H9 (cell line): ENCODE data around the gene IRX4. TPM values are rescaled to one million over a fixed set of nuclear protein-coding genes. Genes with fewer than 3 reads are reported as not detected.

ENCODE experiments used
- DNase-seq: peaks from one replicate; pipeline ENCODE4 v3.0.0-alpha.2; 2017
- H2AFZ ChIP-seq: one replicate; pipeline ENCODE4 v1.6.1; 2013; ENCODE audit warnings: mild to moderate bottlenecking, low read length, control low read depth, moderate library complexity
- H2AK5ac ChIP-seq: 2 replicates; pipeline ENCODE4 v1.6.1; 2013; ENCODE audit warnings: low read length, control low read depth, mixed read lengths; ENCODE audit not compliant: insufficient read length
- H2BK120ac ChIP-seq: one replicate; pipeline ENCODE4 v1.6.1; 2013; ENCODE audit warnings: low read depth, mild to moderate bottlenecking, low read length, control low read depth, inconsistent platforms; ENCODE audit not compliant: poor library complexity, severe bottlenecking
- H2BK12ac ChIP-seq: 2 replicates; pipeline ENCODE4 v1.6.1; 2013; ENCODE audit warnings: low read length, control low read depth, mixed read lengths, low read depth; ENCODE audit not compliant: insufficient read length
- H2BK15ac ChIP-seq: 2 replicates; pipeline ENCODE4 v1.6.1; 2013; ENCODE audit warnings: low read depth, low read length, control low read depth
- H2BK20ac ChIP-seq: one replicate; pipeline ENCODE4 v1.6.1; 2013; ENCODE audit warnings: low read depth, mild to moderate bottlenecking, low read length, control low read depth, inconsistent platforms; ENCODE audit not compliant: poor library complexity, severe bottlenecking
- H2BK5ac ChIP-seq: 2 replicates; pipeline ENCODE4 v1.6.1; 2013; ENCODE audit warnings: low read length, control low read depth, mixed read lengths; ENCODE audit not compliant: insufficient read length
- H3K14ac ChIP-seq: 2 replicates; pipeline ENCODE4 v1.6.1; 2013; ENCODE audit warnings: low read length, control low read depth; ENCODE audit not compliant: insufficient read depth
- H3K18ac ChIP-seq: 2 replicates; pipeline ENCODE4 v1.6.1; 2013; ENCODE audit warnings: low read depth, mild to moderate bottlenecking, mixed read lengths, low read length, control low read depth; ENCODE audit not compliant: insufficient read length
- H3K23ac ChIP-seq: 2 replicates; pipeline ENCODE4 v1.6.1; 2013; ENCODE audit warnings: low read length, control low read depth, mixed read lengths, low read depth; ENCODE audit not compliant: insufficient read length
- H3K23me2 ChIP-seq: 2 replicates; pipeline ENCODE4 v1.6.1; 2013; ENCODE audit warnings: low read depth, mild to moderate bottlenecking, mixed read lengths, low read length, control low read depth; ENCODE audit not compliant: insufficient read length, poor library complexity, severe bottlenecking
- H3K27ac ChIP-seq: 2 replicates; pipeline ENCODE4 v1.5.1; 2013; ENCODE audit warnings: low read length, control low read depth, mixed read lengths, low read depth; ENCODE audit not compliant: insufficient read length
- H3K27me3 ChIP-seq: 2 replicates; pipeline ENCODE4 v1.6.1; 2013; ENCODE audit warnings: low read length, control low read depth, inconsistent platforms; ENCODE audit not compliant: insufficient read depth
- H3K4ac ChIP-seq: 2 replicates; pipeline ENCODE4 v1.6.1; 2013; ENCODE audit warnings: low read depth, mild to moderate bottlenecking, control low read depth, inconsistent platforms, low read length, moderate library complexity
- H3K4me1 ChIP-seq: 2 replicates; pipeline ENCODE4 v1.6.1; 2013; ENCODE audit warnings: low read length, control low read depth, inconsistent platforms; ENCODE audit not compliant: insufficient read depth
- H3K4me2 ChIP-seq: 2 replicates; pipeline ENCODE4 v1.6.1; 2013; ENCODE audit warnings: low read length, control low read depth, mixed read lengths; ENCODE audit not compliant: insufficient read length, insufficient read depth
- H3K56ac ChIP-seq: 2 replicates; pipeline ENCODE4 v1.6.1; 2013; ENCODE audit warnings: low read depth, mild to moderate bottlenecking, mixed read lengths, low read length, control low read depth; ENCODE audit not compliant: insufficient read length
- H3K79me1 ChIP-seq: 2 replicates; pipeline ENCODE4 v1.6.1; 2013; ENCODE audit warnings: low read depth, mild to moderate bottlenecking, moderate library complexity, low read length, control low read depth, inconsistent platforms; ENCODE audit not compliant: insufficient read depth, poor library complexity, severe bottlenecking
- H3K79me2 ChIP-seq: 2 replicates; pipeline ENCODE4 v1.6.1; 2013; ENCODE audit warnings: low read length, control low read depth, inconsistent platforms; ENCODE audit not compliant: insufficient read depth
- H3K9ac ChIP-seq: 2 replicates; pipeline ENCODE4 v1.6.1; 2013; ENCODE audit warnings: low read length, control low read depth, mixed read lengths; ENCODE audit not compliant: insufficient read length; ENCODE audit errors: extremely low read depth
- H3K9me3 ChIP-seq: one replicate; pipeline ENCODE4 v1.6.1; 2013; ENCODE audit warnings: low read depth, low read length, inconsistent platforms; ENCODE audit not compliant: control insufficient read depth
- H3T11ph ChIP-seq: one replicate; pipeline ENCODE4 v1.6.1; 2013; ENCODE audit warnings: mild to moderate bottlenecking, low read length, control low read depth, inconsistent platforms
- H4K20me1 ChIP-seq: one replicate; pipeline ENCODE4 v1.6.1; 2013; ENCODE audit not compliant: control insufficient read depth, insufficient read length, insufficient read depth
- H4K5ac ChIP-seq: 2 replicates; pipeline ENCODE4 v1.6.1; 2013; ENCODE audit warnings: low read depth, mild to moderate bottlenecking, mixed read lengths, low read length, control low read depth; ENCODE audit not compliant: insufficient read length
- H4K8ac ChIP-seq: replicated peaks from 2 replicates; pipeline ENCODE4 v1.6.1; 2013; ENCODE audit warnings: low read length, control low read depth, mixed read lengths, low read depth; ENCODE audit not compliant: insufficient read length
- H4K91ac ChIP-seq: 2 replicates; pipeline ENCODE4 v1.6.1; 2013; ENCODE audit warnings: low read depth, mild to moderate bottlenecking, moderate library complexity, mixed read lengths, low read length, control low read depth; ENCODE audit not compliant: insufficient read length
- H3K27ac Mint-ChIP-seq, 3 experiments: 2 replicates in 2 of 3; 3 replicates in 1 of 3; pipeline ENCODE4 v1.8.0; 2020 to 2021; ENCODE audit warnings: mixed read lengths in 3 of 3, mild to moderate bottlenecking in 1 of 3, moderate library complexity in 1 of 3
- H3K27me3 Mint-ChIP-seq: 2 replicates; pipeline ENCODE4 v1.8.0; 2021; ENCODE audit warnings: low read depth, mild to moderate bottlenecking, moderate library complexity, mixed read lengths
- H3K36me3 Mint-ChIP-seq, 3 experiments: 2 replicates in 2 of 3; 3 replicates in 1 of 3; pipeline ENCODE4 v1.8.0; 2020 to 2021; ENCODE audit warnings: low read depth in 3 of 3, mixed read lengths in 3 of 3; ENCODE audit not compliant: insufficient read depth in 1 of 3
- H3K4me1 Mint-ChIP-seq, 2 experiments: 2 replicates each; pipeline ENCODE4 v1.8.0; 2020; ENCODE audit warnings: mixed read lengths in 2 of 2
- H3K4me3 Mint-ChIP-seq, 2 experiments: 2 replicates in 1 of 2; 3 replicates in 1 of 2; pipeline ENCODE4 v1.8.0; 2020 to 2021; ENCODE audit warnings: mild to moderate bottlenecking in 2 of 2, mixed read lengths in 2 of 2, moderate library complexity in 1 of 2
- H3K9me3 Mint-ChIP-seq, 2 experiments: 2 replicates in 1 of 2; 3 replicates in 1 of 2; pipeline ENCODE4 v1.8.0; 2020; ENCODE audit warnings: mild to moderate bottlenecking in 2 of 2, mixed read lengths in 2 of 2, moderate library complexity in 1 of 2
- WGBS: extraction: QIAGEN DNeasy Blood & Tissue Kit; methylation state at CpG from one replicate; pipeline ENCODE4 v1.1.7; 2013; ENCODE audit warnings: missing lambda C conversion rate, low lambda C conversion rate, mixed read lengths; ENCODE audit not compliant: insufficient read length; ENCODE audit errors: extremely low coverage; 5-methylcytosine and 5-hydroxymethylcytosine counted together
- total RNA-seq: library from RNA; stranded (reverse); gene quantifications from 2 replicates; pipeline ENCODE4 v1.2.1, GENCODE V29; 2021
- TF ChIP-seq, protein P1 (sequence below): fragments of 200-600 bp; sonication (generic); conservative IDR thresholded peaks from 3 replicates; pipeline ENCODE4 v1.8.0; 2021; ENCODE audit warnings: antibody characterized with exemption, mild to moderate bottlenecking

IRX4 gene
- total RNA-seq, 1 experiment from 2014 or later: 3.2 TPM

DNA sequence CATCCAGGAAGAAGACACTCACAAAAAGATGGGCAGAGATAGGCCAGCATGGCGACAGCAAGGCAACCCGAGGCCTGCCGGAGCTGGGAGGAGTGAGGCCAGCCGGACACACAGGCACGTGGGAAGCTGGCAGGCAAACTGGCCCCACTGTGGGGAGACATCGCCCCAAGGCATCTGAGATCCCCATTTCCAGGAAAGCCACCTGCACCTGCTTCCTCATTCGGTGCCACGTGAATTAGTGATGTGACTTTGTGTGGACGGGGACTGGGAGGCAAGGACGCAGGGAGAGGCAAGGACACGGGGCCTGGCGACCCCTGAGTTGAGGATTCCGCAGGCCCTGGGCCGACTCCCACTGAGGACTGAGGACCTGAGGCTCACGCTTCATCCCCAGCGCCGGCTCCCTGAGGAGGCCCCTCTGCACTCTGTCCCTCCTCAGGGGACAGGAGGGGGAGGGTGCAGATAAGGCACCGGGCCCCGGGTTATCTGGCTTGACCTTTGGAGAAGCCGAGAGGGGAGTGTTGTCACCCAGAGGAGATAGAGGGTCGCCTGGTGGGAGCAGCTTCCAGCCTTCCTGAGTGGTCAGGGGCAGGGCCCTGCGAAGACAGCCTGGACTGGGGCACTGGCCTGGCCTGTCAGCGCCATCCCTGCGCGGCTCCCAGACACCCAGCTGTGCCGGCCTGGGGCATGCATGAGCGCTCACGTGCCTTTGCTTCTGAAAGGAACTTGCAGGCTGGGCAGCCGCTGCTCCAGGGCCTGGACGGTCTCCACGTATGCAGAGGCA, 41.8 kb downstream of the IRX4 start:
- Mint-ChIP-seq H3K4me3 (no peak overlapping the region), H3K27ac (no peak overlapping the region), H3K36me3 (no peaks in the 10 kb centered on the region), H3K27me3 (peaks cover 18% of the 10 kb centered on the region), H3K9me3 (no peaks in the 10 kb centered on the region; a peak in 1 of 5 replicates), H3K4me1 (peaks cover 5 to 15% of the 10 kb centered on the region in 2 experiments)
- H4K8ac ChIP-seq: no peak overlapping the region
- H3K4ac ChIP-seq: no peak overlapping the region
- no peaks in the 10 kb centered on the region for H3K4me1 ChIP-seq
- H2AK5ac ChIP-seq: no peak overlapping the region
- H2BK15ac ChIP-seq: no peak overlapping the region
- H3K9me3 ChIP-seq: no peaks in the 10 kb centered on the region
- H3K23me2 ChIP-seq: no peaks in the 10 kb centered on the region
- no peak overlapping the region for H2BK20ac ChIP-seq
- no peak overlapping the region for H2BK12ac ChIP-seq
- no CpG with 5 or more reads among the region's 31 CpGs for WGBS
- H3K27me3 ChIP-seq: no peaks in the 10 kb centered on the region; the same call in 1 of the 2 replicates
- H3K56ac ChIP-seq: no peak overlapping the region
- no peak overlapping the region for H3T11ph ChIP-seq
- H4K91ac ChIP-seq: no peak overlapping the region
- H2AFZ ChIP-seq: no peak overlapping the region
- no peak overlapping the region for H3K27ac ChIP-seq
- no peak overlapping the region for H3K14ac ChIP-seq
- H3K79me2 ChIP-seq: no peaks in the 10 kb centered on the region
- no peak overlapping the region for H2BK120ac ChIP-seq
- no peak overlapping the region for H2BK5ac ChIP-seq
- no peak overlapping the region for H4K5ac ChIP-seq
- no peak overlapping the region for H3K4me2 ChIP-seq
- H3K79me1 ChIP-seq: no peaks in the 10 kb centered on the region
- peak; percentile 54 for DNase-seq
- H4K20me1 ChIP-seq: no peaks in the 10 kb centered on the region
- H3K18ac ChIP-seq: no peak overlapping the region
- H3K23ac ChIP-seq: no peak overlapping the region
- TF ChIP-seq, protein P1, sequence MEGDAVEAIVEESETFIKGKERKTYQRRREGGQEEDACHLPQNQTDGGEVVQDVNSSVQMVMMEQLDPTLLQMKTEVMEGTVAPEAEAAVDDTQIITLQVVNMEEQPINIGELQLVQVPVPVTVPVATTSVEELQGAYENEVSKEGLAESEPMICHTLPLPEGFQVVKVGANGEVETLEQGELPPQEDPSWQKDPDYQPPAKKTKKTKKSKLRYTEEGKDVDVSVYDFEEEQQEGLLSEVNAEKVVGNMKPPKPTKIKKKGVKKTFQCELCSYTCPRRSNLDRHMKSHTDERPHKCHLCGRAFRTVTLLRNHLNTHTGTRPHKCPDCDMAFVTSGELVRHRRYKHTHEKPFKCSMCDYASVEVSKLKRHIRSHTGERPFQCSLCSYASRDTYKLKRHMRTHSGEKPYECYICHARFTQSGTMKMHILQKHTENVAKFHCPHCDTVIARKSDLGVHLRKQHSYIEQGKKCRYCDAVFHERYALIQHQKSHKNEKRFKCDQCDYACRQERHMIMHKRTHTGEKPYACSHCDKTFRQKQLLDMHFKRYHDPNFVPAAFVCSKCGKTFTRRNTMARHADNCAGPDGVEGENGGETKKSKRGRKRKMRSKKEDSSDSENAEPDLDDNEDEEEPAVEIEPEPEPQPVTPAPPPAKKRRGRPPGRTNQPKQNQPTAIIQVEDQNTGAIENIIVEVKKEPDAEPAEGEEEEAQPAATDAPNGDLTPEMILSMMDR: no peak
- no peak overlapping the region for H3K9ac ChIP-seq
